ENCODE results near the gene TRA2A.
A peak's percentile ranks its signal among the peaks of the same experiment; 100 is the strongest.

DNA sequence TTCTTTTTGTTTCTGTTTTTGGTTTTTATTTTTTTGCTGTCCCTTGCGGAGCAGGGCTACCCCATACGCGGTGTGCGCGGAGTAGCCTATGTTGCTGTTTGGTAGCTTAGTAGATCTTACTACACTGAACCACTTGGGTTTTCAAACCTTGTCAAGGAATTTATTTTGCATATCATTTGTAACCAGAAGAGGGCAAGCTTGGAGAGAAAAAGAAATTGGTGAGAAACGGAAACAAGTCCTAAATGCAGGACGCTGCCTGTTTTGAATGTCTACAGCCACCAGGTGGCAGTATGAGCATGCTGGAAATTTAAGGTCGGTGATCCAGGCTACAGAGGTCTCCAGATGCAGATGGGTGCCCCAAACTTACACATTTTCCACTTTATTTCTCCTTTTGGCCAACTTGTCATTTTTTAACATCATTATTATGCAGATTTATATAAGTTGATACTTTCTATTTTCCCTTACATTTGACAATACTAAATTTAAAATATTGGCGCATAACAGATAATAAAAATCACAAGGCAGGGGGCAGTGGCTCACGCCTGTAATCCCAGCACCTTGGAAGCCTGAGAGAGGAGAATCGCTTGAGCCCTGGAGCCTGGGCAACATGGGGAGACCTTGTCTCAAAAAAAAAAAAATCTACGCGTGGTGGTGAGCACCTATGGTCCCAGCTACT lies 15.3 kb upstream of the TRA2A start:
- TF ChIP-seq, protein P1, sequence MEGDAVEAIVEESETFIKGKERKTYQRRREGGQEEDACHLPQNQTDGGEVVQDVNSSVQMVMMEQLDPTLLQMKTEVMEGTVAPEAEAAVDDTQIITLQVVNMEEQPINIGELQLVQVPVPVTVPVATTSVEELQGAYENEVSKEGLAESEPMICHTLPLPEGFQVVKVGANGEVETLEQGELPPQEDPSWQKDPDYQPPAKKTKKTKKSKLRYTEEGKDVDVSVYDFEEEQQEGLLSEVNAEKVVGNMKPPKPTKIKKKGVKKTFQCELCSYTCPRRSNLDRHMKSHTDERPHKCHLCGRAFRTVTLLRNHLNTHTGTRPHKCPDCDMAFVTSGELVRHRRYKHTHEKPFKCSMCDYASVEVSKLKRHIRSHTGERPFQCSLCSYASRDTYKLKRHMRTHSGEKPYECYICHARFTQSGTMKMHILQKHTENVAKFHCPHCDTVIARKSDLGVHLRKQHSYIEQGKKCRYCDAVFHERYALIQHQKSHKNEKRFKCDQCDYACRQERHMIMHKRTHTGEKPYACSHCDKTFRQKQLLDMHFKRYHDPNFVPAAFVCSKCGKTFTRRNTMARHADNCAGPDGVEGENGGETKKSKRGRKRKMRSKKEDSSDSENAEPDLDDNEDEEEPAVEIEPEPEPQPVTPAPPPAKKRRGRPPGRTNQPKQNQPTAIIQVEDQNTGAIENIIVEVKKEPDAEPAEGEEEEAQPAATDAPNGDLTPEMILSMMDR (IDR thresholded peaks at IDR 0.05): peak; percentile 93 to 95 (median 94)
- TF ChIP-seq POLR2A (IDR thresholded peaks at IDR 0.05) (no peak), POLR2AphosphoS5 (IDR thresholded peaks at IDR 0.05) (no peak)

Data from gastroesophageal sphincter (tissue), 3 donors.